SK-N-SH treated with all-trans-retinoic acid at 6 μM for 48 hours (cell line): Measurements from ENCODE around the gene RNF7.

Experiments used
- ATAC-seq: fragments of 200-7000 bp; cut with Tn5 transposase; 3 replicates; pipeline ENCODE4 v1.9.1; 2020; ENCODE audit warnings: mild to moderate bottlenecking, moderate library complexity
- ARNTL ChIP-seq: fragments of 450-650 bp; formaldehyde crosslinking; IDR thresholded peaks from 2 replicates; pipeline ENCODE4 v1.5.0; 2020; ENCODE audit warnings: low read depth, mild to moderate bottlenecking, moderate library complexity, borderline replicate concordance
- CSDC2 ChIP-seq: fragments of 250-450 bp; sonication (Bioruptor Pico); IDR thresholded peaks from 2 replicates; pipeline ENCODE4 v1.5.0; 2020; ENCODE audit warnings: mild to moderate bottlenecking, moderate library complexity
- ESRRG ChIP-seq: fragments of 250-450 bp; sonication (Bioruptor Pico); IDR thresholded peaks from 2 replicates; pipeline ENCODE4 v1.6.1; 2021; ENCODE audit warnings: mild to moderate bottlenecking
- GLIS3 ChIP-seq: fragments of 250-450 bp; sonication (Bioruptor Pico); IDR thresholded peaks from 2 replicates; pipeline ENCODE4 v1.5.0; 2020; ENCODE audit warnings: mild to moderate bottlenecking, moderate library complexity
- PPARA ChIP-seq: fragments of 250-450 bp; sonication (Bioruptor Pico); IDR thresholded peaks from 2 replicates; pipeline ENCODE4 v1.5.0; 2020; ENCODE audit warnings: mild to moderate bottlenecking, borderline replicate concordance
- RARB ChIP-seq: fragments of 250-450 bp; sonication (Bioruptor Pico); IDR thresholded peaks from 2 replicates; pipeline ENCODE4 v1.8.0; 2021; ENCODE audit warnings: mild to moderate bottlenecking, moderate library complexity
- SNAI2 ChIP-seq: fragments of 250-450 bp; sonication (Bioruptor Pico); IDR thresholded peaks from 2 replicates; pipeline ENCODE4 v1.5.0; 2020; ENCODE audit warnings: mild to moderate bottlenecking, moderate library complexity
- ZC3H10 ChIP-seq: fragments of 250-450 bp; sonication (Bioruptor Pico); IDR thresholded peaks from 2 replicates; pipeline ENCODE4 v1.5.1; 2021; ENCODE audit warnings: mild to moderate bottlenecking, moderate library complexity
- ZFP3 ChIP-seq: fragments of 250-450 bp; sonication (Bioruptor Pico); IDR thresholded peaks from 2 replicates; pipeline ENCODE4 v1.5.0; 2020; ENCODE audit warnings: mild to moderate bottlenecking, moderate library complexity
- TF ChIP-seq, protein P1 (sequence below): fragments of 250-450 bp; sonication (Bioruptor Pico); IDR thresholded peaks from 2 replicates; pipeline ENCODE4 v1.5.0; 2020; ENCODE audit warnings: mild to moderate bottlenecking, moderate library complexity
- TF ChIP-seq, protein P2 (sequence below): fragments of 250-450 bp; sonication (Bioruptor Pico); IDR thresholded peaks from 2 replicates; pipeline ENCODE4 v1.5.1; 2021; ENCODE audit warnings: mild to moderate bottlenecking, moderate library complexity
- TF ChIP-seq, protein P3 (sequence below): fragments of 250-450 bp; sonication (Bioruptor Pico); IDR thresholded peaks from 2 replicates; pipeline ENCODE4 v1.8.0; 2021; ENCODE audit warnings: low read depth, mild to moderate bottlenecking, moderate library complexity, borderline replicate concordance
- TF ChIP-seq, protein P4 (sequence below): fragments of 250-450 bp; sonication (Bioruptor Pico); IDR thresholded peaks from 2 replicates; pipeline ENCODE4 v1.5.1; 2020; ENCODE audit warnings: low read depth, mild to moderate bottlenecking, moderate library complexity
- TF ChIP-seq, protein P5 (sequence below): fragments of 250-450 bp; sonication (Bioruptor Pico); IDR thresholded peaks from 2 replicates; pipeline ENCODE4 v1.8.0; 2020; ENCODE audit warnings: mild to moderate bottlenecking, moderate library complexity, borderline replicate concordance

Gene RNF7

DNA sequence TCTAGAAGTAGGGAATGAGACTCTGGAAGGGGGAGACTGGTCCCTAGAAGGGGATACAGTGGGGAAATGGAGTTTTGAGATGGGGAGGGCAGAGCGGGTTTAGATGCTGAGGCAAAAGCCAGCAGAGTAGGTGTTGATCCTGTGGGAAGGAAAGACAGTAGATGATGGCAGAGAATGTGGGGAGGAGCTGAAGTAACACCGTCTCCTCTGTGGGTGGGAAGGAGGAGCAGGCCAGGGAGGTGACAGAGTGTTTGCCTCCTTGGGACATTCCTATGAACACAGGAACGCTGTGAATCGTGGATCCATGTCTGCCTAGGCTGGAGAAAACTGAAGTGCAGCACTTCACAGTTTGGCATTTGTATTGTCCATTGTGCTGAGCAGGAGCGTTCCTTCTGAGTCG is 45.5 kb downstream of the RNF7 start:
- TF ChIP-seq ESRRG (CRISPR knock-in tag) (no peak), ARNTL (CRISPR knock-in tag) (no peak), PPARA (CRISPR knock-in tag) (no peak), RARB (CRISPR knock-in tag) (no peak)
- TF ChIP-seq, protein P1, sequence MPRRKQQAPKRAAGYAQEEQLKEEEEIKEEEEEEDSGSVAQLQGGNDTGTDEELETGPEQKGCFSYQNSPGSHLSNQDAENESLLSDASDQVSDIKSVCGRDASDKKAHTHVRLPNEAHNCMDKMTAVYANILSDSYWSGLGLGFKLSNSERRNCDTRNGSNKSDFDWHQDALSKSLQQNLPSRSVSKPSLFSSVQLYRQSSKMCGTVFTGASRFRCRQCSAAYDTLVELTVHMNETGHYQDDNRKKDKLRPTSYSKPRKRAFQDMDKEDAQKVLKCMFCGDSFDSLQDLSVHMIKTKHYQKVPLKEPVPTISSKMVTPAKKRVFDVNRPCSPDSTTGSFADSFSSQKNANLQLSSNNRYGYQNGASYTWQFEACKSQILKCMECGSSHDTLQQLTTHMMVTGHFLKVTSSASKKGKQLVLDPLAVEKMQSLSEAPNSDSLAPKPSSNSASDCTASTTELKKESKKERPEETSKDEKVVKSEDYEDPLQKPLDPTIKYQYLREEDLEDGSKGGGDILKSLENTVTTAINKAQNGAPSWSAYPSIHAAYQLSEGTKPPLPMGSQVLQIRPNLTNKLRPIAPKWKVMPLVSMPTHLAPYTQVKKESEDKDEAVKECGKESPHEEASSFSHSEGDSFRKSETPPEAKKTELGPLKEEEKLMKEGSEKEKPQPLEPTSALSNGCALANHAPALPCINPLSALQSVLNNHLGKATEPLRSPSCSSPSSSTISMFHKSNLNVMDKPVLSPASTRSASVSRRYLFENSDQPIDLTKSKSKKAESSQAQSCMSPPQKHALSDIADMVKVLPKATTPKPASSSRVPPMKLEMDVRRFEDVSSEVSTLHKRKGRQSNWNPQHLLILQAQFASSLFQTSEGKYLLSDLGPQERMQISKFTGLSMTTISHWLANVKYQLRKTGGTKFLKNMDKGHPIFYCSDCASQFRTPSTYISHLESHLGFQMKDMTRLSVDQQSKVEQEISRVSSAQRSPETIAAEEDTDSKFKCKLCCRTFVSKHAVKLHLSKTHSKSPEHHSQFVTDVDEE (CRISPR knock-in tag), result no peak
- TF ChIP-seq, protein P2, sequence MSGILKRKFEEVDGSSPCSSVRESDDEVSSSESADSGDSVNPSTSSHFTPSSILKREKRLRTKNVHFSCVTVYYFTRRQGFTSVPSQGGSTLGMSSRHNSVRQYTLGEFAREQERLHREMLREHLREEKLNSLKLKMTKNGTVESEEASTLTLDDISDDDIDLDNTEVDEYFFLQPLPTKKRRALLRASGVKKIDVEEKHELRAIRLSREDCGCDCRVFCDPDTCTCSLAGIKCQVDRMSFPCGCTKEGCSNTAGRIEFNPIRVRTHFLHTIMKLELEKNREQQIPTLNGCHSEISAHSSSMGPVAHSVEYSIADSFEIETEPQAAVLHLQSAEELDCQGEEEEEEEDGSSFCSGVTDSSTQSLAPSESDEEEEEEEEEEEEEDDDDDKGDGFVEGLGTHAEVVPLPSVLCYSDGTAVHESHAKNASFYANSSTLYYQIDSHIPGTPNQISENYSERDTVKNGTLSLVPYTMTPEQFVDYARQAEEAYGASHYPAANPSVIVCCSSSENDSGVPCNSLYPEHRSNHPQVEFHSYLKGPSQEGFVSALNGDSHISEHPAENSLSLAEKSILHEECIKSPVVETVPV (CRISPR knock-in tag), result no peak
- TF ChIP-seq, protein P3, sequence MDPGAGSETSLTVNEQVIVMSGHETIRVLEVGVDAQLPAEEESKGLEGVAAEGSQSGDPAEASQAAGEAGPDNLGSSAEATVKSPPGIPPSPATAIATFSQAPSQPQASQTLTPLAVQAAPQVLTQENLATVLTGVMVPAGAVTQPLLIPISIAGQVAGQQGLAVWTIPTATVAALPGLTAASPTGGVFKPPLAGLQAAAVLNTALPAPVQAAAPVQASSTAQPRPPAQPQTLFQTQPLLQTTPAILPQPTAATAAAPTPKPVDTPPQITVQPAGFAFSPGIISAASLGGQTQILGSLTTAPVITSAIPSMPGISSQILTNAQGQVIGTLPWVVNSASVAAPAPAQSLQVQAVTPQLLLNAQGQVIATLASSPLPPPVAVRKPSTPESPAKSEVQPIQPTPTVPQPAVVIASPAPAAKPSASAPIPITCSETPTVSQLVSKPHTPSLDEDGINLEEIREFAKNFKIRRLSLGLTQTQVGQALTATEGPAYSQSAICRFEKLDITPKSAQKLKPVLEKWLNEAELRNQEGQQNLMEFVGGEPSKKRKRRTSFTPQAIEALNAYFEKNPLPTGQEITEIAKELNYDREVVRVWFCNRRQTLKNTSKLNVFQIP, result no peak
- no peak for ATAC-seq

DNA sequence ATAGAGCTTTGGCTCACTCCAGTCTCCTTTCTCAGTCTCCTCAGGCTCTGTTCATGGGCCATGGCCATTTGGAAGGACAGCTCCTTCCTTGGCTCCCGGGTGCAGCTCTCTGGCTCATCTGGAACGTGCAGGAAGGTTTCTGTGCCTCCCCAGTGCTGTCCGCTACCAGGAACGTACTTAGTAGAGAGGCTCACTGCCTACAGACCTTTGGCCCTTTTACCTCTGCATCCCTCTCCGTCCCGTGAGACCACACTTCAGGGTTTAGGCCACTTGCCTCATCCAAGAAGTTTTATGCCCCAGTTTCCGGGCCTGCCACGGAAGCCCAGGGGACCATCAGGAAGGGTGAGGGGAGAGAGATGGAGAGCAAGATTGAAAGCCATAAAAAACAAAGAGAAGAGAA is 46.0 kb downstream of the RNF7 start:
- no peak for ATAC-seq
- TF ChIP-seq, protein P4, sequence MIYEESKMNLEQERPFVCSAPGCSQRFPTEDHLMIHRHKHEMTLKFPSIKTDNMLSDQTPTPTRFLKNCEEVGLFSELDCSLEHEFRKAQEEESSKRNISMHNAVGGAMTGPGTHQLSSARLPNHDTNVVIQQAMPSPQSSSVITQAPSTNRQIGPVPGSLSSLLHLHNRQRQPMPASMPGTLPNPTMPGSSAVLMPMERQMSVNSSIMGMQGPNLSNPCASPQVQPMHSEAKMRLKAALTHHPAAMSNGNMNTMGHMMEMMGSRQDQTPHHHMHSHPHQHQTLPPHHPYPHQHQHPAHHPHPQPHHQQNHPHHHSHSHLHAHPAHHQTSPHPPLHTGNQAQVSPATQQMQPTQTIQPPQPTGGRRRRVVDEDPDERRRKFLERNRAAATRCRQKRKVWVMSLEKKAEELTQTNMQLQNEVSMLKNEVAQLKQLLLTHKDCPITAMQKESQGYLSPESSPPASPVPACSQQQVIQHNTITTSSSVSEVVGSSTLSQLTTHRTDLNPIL (CRISPR knock-in tag), result no peak
- TF ChIP-seq ESRRG (CRISPR knock-in tag) (no peak), ZFP3 (CRISPR knock-in tag) (no peak), SNAI2 (no peak), CSDC2 (CRISPR knock-in tag) (no peak), ARNTL (CRISPR knock-in tag) (no peak), RARB (CRISPR knock-in tag) (no peak)
- TF ChIP-seq, protein P2 (CRISPR knock-in tag), result no peak
- TF ChIP-seq, protein P3, result no peak
- TF ChIP-seq, protein P5, sequence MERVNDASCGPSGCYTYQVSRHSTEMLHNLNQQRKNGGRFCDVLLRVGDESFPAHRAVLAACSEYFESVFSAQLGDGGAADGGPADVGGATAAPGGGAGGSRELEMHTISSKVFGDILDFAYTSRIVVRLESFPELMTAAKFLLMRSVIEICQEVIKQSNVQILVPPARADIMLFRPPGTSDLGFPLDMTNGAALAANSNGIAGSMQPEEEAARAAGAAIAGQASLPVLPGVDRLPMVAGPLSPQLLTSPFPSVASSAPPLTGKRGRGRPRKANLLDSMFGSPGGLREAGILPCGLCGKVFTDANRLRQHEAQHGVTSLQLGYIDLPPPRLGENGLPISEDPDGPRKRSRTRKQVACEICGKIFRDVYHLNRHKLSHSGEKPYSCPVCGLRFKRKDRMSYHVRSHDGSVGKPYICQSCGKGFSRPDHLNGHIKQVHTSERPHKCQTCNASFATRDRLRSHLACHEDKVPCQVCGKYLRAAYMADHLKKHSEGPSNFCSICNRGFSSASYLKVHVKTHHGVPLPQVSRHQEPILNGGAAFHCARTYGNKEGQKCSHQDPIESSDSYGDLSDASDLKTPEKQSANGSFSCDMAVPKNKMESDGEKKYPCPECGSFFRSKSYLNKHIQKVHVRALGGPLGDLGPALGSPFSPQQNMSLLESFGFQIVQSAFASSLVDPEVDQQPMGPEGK (CRISPR knock-in tag), result no peak
- TF ChIP-seq, all 23 proteins: peak for 0

DNA sequence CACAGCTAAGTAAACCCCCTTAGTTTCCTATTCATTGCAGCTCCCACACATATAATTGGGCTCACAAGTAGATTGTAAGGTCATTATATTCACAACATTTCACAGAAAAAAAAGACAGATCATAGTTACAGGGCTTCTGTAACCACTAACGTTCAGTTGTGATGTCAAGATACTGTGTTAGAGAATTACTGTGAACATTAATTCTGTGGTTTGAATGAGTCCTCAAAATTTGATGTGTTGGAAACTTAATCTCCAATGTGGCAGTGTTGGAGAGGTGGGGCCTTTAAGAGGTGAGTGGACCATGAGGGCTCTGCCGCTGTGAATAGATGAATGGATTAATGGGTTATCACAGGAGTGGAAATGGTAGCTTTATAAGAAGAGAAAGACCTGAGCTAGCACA is 46.4 kb downstream of the RNF7 start:
- no peak for ATAC-seq
- TF ChIP-seq GLIS3, result no peak
- TF ChIP-seq, protein P3, result no peak
- TF ChIP-seq, protein P5 (CRISPR knock-in tag), result no peak
- TF ChIP-seq, protein P2 (CRISPR knock-in tag), result no peak
- TF ChIP-seq ZC3H10 (CRISPR knock-in tag), result no peak
- TF ChIP-seq, protein P1 (CRISPR knock-in tag), result no peak
